GM03348 (cell line): ENCODE results near the gene GLTPD2.

Source experiments
- DNase-seq: peaks from one replicate; pipeline ENCODE4 v3.0.0; 2012; ENCODE audit warnings: low spot score

Gene GLTPD2

GRCh38 chr17:4788807-4789700, at the start of gene GLTPD2:
TSS of gene GLTPD2 (plus strand) at chr17:4788964. CDS start at chr17:4789012, 48 bp downstream.
- no peak for DNase-seq

- DNase-seq: peak; percentile 81
Observed at GRCh38 chr17:4739122-4740024, 49.4 kb upstream of the GLTPD2 start, which contains the start of the genes CXCL16 and ZMYND15. TSS of gene CXCL16 (minus strand) at chr17:4739928. CDS start at chr17:4739339, 589 bp downstream. TSS of gene ZMYND15 (plus strand) at chr17:4739833. CDS start at chr17:4740549, 716 bp downstream.

GRCh38 chr17:4740025-4740351, 48.8 kb upstream of the GLTPD2 start:
- DNase-seq: no peak

DNA sequence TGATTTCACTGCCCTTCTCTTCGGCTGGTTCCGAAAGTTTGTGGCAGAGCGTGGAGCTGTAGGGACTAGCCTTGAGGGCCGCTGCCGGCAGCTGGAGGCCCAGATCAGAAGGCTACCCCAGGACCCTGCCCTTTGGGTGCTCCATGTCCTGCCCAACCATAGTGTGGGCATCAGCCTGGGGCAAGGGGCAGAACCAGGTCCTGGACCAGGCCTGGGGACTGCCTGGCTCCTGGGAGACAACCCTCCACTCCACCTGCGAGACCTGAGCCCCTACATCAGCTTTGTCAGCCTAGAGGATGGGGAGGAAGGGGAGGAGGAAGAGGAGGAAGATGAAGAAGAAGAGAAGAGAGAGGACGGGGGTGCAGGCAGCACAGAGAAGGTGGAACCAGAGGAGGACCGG, 48.2 kb upstream of the GLTPD2 start:
- no peak for DNase-seq

DNA sequence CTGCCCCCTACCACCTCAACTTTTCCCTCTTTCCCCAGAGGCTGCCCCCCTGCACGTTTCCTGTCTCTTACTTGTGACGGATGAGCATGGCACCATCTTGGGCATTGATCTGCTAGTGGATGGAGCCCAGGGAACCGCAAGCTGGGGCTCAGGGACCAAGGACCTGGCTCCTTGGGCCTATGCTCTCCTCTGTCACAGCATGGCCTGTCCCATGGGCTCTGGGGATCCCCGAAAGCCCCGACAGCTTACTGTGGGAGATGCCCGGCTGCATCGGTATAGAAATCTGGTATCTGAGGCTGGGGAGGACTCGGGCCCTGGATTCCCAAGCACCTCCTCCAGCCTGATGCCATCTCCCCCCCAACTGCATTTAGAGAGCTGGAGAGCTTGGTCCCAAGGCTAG, 47.2 kb upstream of the GLTPD2 start:
- DNase-seq: no peak

- no peak for DNase-seq
Observed at GRCh38 chr17:4742133-4742532, 46.6 kb upstream of the GLTPD2 start.

DNA sequence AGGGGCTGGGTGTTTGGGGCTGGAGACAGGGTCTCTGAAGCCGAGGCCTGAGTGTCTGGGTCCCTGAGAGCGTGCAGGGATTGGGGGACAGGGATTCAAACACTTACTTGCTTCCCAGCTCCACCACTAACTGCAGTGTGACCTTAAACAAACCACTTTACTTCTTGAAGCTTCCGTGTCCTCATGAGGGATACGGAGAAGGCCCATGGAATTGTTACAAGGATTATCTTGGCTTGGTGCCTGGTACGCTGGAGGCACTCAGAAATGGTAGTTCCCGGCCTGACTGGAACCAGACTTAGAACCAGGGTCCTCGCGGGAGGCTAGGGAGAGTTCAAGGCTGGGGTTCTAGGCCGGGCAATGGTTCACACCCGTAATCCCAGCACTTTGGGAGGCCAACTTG, 46.1 kb upstream of the GLTPD2 start:
- DNase-seq: no peak

DNA sequence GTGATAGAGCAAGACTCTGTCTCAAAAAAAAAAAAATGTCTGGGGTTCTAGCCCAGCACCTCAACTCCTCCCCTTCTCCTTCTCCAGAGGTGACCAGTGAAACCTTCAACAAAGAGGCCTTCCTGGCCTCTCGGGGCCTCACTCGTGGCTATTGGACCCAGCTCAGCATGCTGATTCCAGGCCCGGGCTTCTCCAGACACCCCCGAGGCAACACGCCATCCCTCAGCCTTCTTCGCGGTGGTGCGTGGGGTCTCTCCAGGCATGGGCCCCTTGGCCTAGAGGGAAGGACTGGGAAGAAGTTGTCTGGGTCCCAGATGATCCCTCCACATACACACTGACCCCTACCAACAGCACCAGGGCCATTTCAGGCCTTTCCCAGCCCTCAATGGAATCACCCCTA, 45.5 kb upstream of the GLTPD2 start:
- no peak for DNase-seq

DNA sequence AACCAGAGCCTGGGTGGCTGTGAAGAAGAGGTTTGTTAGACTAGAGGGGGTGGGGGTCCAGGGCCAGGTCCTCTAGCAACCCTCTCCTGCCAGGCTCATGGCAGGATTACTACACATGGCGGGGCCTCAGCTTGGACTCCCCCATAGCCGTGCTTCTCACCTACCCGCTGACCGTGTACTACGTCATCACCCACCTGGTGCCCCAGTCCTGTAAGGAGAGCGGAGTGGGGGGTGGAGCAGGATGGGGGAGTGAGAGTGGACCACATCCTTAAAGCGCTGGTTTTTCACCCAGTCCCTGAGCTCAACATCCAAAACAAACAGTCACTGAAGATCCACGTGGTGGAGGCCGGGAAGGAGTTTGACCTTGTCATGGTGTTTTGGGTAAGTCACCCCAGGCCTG, 44.9 kb upstream of the GLTPD2 start:
- no peak for DNase-seq

DNA sequence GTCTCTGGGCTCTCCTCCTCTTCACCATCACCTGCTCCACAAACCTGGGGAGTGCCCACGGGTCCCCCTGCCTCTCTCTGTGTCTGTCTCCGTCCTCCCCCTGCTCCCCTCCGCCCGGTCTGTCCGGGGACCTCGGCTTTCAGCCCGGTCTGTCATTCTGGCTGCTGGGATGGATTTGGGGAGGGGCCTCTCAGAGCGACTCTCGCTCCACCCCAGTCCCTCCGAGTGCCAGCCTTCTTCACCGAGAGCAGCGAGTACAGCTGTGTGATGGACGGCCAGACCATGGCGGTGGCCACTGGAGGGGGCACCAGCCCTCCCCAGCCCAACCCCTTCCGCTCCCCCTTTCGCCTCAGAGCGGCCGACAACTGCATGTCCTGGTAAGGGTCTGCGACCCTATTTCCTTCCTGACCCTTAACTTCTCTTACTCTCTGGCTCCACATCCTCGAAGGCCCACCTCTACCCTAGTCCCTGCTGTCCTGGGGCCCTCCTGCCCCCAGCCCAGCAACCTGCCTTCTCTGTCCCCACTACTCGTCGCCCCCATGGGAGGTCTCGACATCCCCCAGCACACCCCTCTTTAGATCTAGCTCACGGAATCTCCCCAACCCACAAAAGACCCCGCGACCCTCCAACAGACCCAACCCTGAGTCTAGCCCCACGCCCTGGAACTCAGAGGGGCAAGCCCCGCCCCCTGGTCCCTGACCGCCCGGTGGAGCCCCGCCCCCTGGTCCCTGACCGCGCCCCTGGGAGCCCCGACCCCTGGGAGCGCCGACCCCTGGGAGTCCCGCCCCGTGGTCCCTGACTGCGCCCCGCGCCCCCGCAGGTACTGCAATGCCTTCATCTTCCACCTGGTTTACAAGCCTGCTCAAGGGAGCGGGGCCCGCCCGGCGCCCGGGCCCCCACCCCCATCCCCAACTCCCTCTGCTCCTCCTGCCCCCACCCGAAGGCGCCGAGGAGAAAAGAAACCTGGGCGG, 43.5 kb upstream of the GLTPD2 start:
- no peak for DNase-seq

DNA sequence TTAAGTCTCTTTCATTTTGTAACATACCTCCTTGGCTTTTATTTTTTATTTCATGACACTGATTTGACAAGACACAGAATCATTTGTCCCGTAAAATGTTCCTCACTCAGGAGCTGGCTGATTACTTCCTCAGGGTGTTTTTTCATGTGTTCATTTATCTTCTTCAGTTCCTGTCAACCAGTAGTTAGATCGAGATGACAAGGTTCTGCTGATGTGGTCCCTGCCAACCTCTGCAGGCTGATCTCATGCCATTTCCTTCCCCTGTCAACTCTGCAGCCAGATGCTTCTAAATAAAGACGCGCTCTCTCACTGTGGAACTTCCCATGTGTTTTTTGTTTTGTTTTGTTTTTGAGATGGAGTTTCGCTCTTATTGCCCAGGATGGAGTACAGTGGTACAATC, 40.9 kb upstream of the GLTPD2 start:
- DNase-seq: no peak

DNA sequence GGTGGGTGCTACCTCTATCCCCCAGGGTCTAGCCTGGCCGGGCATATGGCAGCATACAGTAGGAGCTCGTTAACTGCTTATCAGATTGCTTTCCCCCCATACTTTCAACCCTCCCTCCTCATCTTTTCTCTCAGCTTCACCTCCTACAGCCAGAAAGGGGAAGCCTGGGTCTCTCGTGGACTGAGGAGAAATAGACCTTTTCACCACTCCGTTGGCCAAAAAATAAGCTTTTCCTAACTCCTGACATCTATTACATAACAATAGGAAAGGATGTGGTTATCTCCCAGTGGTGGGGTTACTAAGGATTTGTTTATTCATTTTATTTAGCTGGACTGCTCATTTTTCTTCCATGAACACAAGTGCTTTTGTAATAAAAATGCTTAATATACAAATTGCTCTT, 40.1 kb upstream of the GLTPD2 start:
- no peak for DNase-seq

GRCh38 chr17:4750606-4751005, 38.2 kb upstream of the GLTPD2 start:
- DNase-seq: no peak

DNA sequence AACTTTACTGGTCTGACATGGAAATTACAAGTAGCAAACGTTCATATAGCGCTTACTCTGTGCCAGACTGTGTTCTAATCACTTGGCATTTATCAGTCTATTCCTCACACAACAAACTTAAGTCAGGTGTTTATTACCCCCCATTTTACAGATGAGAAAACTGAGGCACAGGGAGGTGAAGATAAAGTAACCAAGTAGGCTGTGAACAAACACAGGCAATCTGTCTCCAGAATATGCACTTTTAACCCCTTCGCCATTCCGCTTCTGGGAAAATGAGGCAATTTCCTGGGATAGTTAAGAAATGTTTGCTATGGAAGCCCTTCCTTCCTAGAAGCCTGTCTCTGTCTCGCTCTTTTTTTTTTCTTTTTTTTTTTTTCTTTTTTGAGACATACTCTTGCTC, 36.8 kb upstream of the GLTPD2 start:
- DNase-seq: no peak

GRCh38 chr17:4753392-4753791, 35.4 kb upstream of the GLTPD2 start:
- no peak for DNase-seq

DNA sequence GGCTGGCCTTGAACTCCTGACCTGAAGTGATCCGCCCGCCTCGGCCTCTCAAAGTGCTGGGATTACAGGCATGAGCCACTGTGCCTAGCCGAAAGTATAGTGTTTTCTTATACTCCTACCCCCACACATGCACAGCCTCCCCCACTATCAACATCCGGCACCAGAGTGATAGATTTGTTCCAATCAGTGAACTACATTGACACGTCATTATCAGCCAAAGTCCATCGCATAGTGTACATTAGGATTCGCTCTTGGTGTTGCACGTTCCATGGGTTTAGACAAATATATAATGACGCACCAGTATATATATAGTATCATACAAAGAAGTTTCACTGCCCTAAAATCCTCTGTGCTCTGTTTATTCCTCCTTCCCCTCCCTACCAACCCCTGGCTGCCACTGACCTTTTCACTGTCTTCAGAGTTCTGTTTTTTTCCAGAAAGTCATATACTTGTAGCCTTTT, 29.0 kb upstream of the GLTPD2 start:
- DNase-seq: no peak

GRCh38 chr17:4764595-4764994, 24.2 kb upstream of the GLTPD2 start:
- DNase-seq: no peak

GRCh38 chr17:4766201-4766600, 22.6 kb upstream of the GLTPD2 start:
- no peak for DNase-seq

GRCh38 chr17:4766723-4767122, 22.0 kb upstream of the GLTPD2 start:
- DNase-seq: no peak

DNA sequence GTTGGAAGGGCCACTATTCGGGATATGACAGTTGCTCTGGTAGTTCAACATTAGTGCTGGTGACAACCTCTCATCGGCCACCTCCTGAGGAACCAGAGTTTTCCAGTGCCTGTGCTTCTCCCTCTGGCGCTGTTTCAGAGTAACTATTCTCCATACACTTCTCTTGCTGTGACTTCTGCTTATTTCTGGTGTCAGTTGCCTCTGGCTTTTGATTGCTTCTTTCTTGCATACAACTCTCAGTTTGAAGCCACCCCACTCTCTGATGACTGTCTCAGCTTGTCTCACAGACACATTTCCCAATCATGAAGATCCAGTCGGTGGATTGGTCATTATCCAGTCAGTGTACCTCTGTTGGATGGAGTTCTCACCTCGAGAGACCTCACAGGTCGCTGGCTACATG, 20.5 kb upstream of the GLTPD2 start:
- no peak for DNase-seq

GRCh38 chr17:4769628-4770027, 19.1 kb upstream of the GLTPD2 start:
- peak; percentile 50 for DNase-seq
